Liver (tissue), 9 donors: Measurements from ENCODE around the gene BEGAIN. TPM values are rescaled to one million over a fixed set of nuclear protein-coding genes. Genes with fewer than 3 reads are reported as not detected.

ENCODE experiments used
- DNase-seq: peaks from one replicate; pipeline ENCODE4 v3.0.0-alpha.2; 2017; ENCODE audit warnings: low spot score
- H3K27ac ChIP-seq, 2 donors: one replicate each; pipeline ENCODE4 v1.7.0; 2013; ENCODE audit warnings: inconsistent platforms in 2 of 2, low read length in 2 of 2, control low read depth in 1 of 2, low read depth in 1 of 2, mild to moderate bottlenecking in 1 of 2
- H3K27me3 ChIP-seq, 4 donors: one replicate each; pipeline versions ENCODE4 v1.6.1 to v1.7.0; 2013; ENCODE audit warnings: low read length in 3 of 4, inconsistent platforms in 1 of 4, mild to moderate bottlenecking in 1 of 4, moderate library complexity in 1 of 4; ENCODE audit not compliant: control insufficient read depth in 4 of 4, insufficient read depth in 4 of 4
- H3K36me3 ChIP-seq, 4 donors: one replicate each; pipeline versions ENCODE4 v1.6.1 to v1.7.0; 2013; ENCODE audit warnings: low read length in 3 of 4, mild to moderate bottlenecking in 3 of 4, low read depth in 1 of 4, moderate library complexity in 1 of 4; ENCODE audit not compliant: control insufficient read depth in 4 of 4, insufficient read depth in 3 of 4
- H3K4me1 ChIP-seq, 4 donors: one replicate each; pipeline versions ENCODE4 v1.6.1 to v1.7.0; 2013; ENCODE audit warnings: low read length in 3 of 4, mild to moderate bottlenecking in 3 of 4, moderate library complexity in 1 of 4; ENCODE audit not compliant: control insufficient read depth in 4 of 4, insufficient read depth in 4 of 4
- H3K4me3 ChIP-seq, 3 donors: one replicate each; pipeline versions ENCODE4 v1.6.1 to v1.7.0; 2013; ENCODE audit warnings: low read length in 3 of 3, control low read depth in 1 of 3, low read depth in 1 of 3, mild to moderate bottlenecking in 1 of 3
- H3K9ac ChIP-seq, 2 donors: one replicate each; pipeline ENCODE4 v1.7.0; 2013; ENCODE audit warnings: low read length in 2 of 2, mild to moderate bottlenecking in 2 of 2, moderate library complexity in 2 of 2, control low read depth in 1 of 2, low read depth in 1 of 2
- H3K9me3 ChIP-seq, 4 donors: one replicate each; pipeline versions ENCODE4 v1.6.1 to v1.7.0; 2013; ENCODE audit warnings: low read length in 3 of 4; ENCODE audit not compliant: control insufficient read depth in 4 of 4
- EGR1 ChIP-seq, 2 donors: IDR thresholded peaks; 2 replicates each; pipeline ENCODE4 v1.6.1; 2016 to 2018; ENCODE audit warnings: antibody characterized with exemption in 2 of 2, low read depth in 2 of 2
- FOXA1 ChIP-seq: IDR thresholded peaks from 2 replicates; pipeline ENCODE4 v1.6.1; 2016; ENCODE audit warnings: antibody characterized with exemption
- FOXA2 ChIP-seq: IDR thresholded peaks from 2 replicates; pipeline ENCODE4 v1.6.1; 2016; ENCODE audit warnings: antibody characterized with exemption
- GABPA ChIP-seq, 2 donors: IDR thresholded peaks in 1 of 2; conservative IDR thresholded peaks in 1 of 2; 2 replicates each; pipeline ENCODE4 v1.6.1; 2016; ENCODE audit warnings: antibody characterized with exemption in 2 of 2, mild to moderate bottlenecking in 1 of 2, moderate library complexity in 1 of 2
- JUND ChIP-seq, 2 donors: IDR thresholded peaks; 2 replicates each; pipeline ENCODE4 v1.6.1; 2016; ENCODE audit warnings: antibody characterized with exemption in 2 of 2
- MAX ChIP-seq: IDR thresholded peaks from 2 replicates; pipeline ENCODE4 v1.6.1; 2016; ENCODE audit warnings: antibody characterized with exemption
- NR2F2 ChIP-seq: IDR thresholded peaks from 2 replicates; pipeline ENCODE4 v1.6.1; 2016; ENCODE audit warnings: antibody characterized with exemption
- RAD21 ChIP-seq, 2 donors: IDR thresholded peaks; 2 replicates each; pipeline ENCODE4 v1.6.1; 2016; ENCODE audit warnings: antibody characterized with exemption in 2 of 2, mild to moderate bottlenecking in 2 of 2
- REST ChIP-seq: IDR thresholded peaks from 2 replicates; pipeline ENCODE4 v1.6.1; 2016; ENCODE audit warnings: antibody characterized with exemption, mild to moderate bottlenecking
- SP1 ChIP-seq: IDR thresholded peaks from 2 replicates; pipeline ENCODE4 v1.6.1; 2018; ENCODE audit warnings: antibody characterized with exemption, mild to moderate bottlenecking
- TAF1 ChIP-seq: conservative IDR thresholded peaks from 2 replicates; pipeline ENCODE4 v1.6.1; 2016; ENCODE audit warnings: antibody characterized with exemption, mild to moderate bottlenecking
- WGBS: extraction: QIAGEN DNeasy Blood & Tissue Kit; methylation state at CpG from one replicate; pipeline ENCODE4 v1.1.7; 2013; 5-methylcytosine and 5-hydroxymethylcytosine counted together
- polyA plus RNA-seq, 2 donors: library from polyadenylated mRNA; stranded (reverse) in 1 of 2; unstranded in 1 of 2; fragments of 200-250 nt in 1 of 2; fragments of >200 nt in 1 of 2; fragmentation: Nextera tagmentation in 1 of 2; extraction: Ambion mirVana in 1 of 2; gene quantifications; one replicate each; pipeline versions ENCODE4 v1.2.1 to v1.2.3, GENCODE V29; 2013 to 2015
- total RNA-seq, 2 donors: library from RNA; depleted of rRNA; stranded (reverse); fragments of >200 nt; gene quantifications; one replicate each; pipeline ENCODE4 v1.2.3, GENCODE V29; 2014
- donor health status: healthy.
- donor health status: healthy.
- donor health status: healthy.
- donor health status: healthy.
- donor health status: healthy.

Gene BEGAIN
- total and polyA plus RNA-seq, 4 donors = 0.11 to 1.9 (median 0.29) TPM

GRCh38 chr14:100566586-100566985, 20.6 kb downstream of the BEGAIN start:
- H3K27ac ChIP-seq = no peak overlapping the region
- DNase-seq = no peak
- no peak for TF ChIP-seq REST
- no peak for TF ChIP-seq SP1
- no peak for TF ChIP-seq EGR1 (IDR thresholded peaks at IDR 0.05; ENCODE audit: low read depth in 2 of 2)
- TF ChIP-seq FOXA2 = no peak
- TF ChIP-seq MAX = no peak
- peaks cover 0 to 6% (median 4%) of the 10 kb centered on the region in 4 donors for H3K27me3 ChIP-seq
- no peaks in the 10 kb centered on the region for H3K36me3 ChIP-seq
- peaks cover 4 to 18% (median 9%) of the 10 kb centered on the region in 4 donors for H3K4me1 ChIP-seq
- H3K4me3 ChIP-seq = no peak overlapping the region
- H3K9me3 ChIP-seq = no peaks in the 10 kb centered on the region
- WGBS = 76% methylated on average over 4 of the region's 4 CpGs
- H3K9ac ChIP-seq = no peak overlapping the region

- Histone ChIP-seq H3K4me3 (no peak overlapping the region), H3K27ac (no peak overlapping the region), H3K9me3 (no peaks in the 10 kb centered on the region), H3K36me3 (no peaks in the 10 kb centered on the region), H3K4me1 (peaks cover 4 to 18% (median 9%) of the 10 kb centered on the region in 4 donors), H3K27me3 (peaks cover 0 to 6% (median 4%) of the 10 kb centered on the region in 4 donors), H3K9ac (no peak overlapping the region)
- WGBS = 83% methylated on average over 11 of the region's 11 CpGs
- DNase-seq = no peak
- no peak for TF ChIP-seq FOXA1
Observed at GRCh38 chr14:100566119-100566518, 21.1 kb downstream of the BEGAIN start.

GRCh38 chr14:100565650-100566049, 21.6 kb downstream of the BEGAIN start:
- Histone ChIP-seq H3K27ac (no peak overlapping the region), H3K9ac (no peak overlapping the region), H3K4me1 (peaks cover 4 to 18% (median 9%) of the 10 kb centered on the region in 4 donors), H3K27me3 (peaks cover 0 to 6% (median 4%) of the 10 kb centered on the region in 4 donors), H3K36me3 (no peaks in the 10 kb centered on the region), H3K4me3 (no peak overlapping the region), H3K9me3 (no peaks in the 10 kb centered on the region)
- TF ChIP-seq RAD21 (IDR thresholded peaks at IDR 0.05) (no peak), NR2F2 (no peak), TAF1 (no peak), FOXA2 (no peak), JUND (IDR thresholded peaks at IDR 0.05) (no peak), REST (no peak), GABPA (IDR thresholded peaks at IDR 0.05 in 1 of 2, conservative IDR thresholded peaks at IDR 0.05 in 1 of 2) (no peak), SP1 (no peak)
- 85% methylated on average over 3 of the region's 3 CpGs for WGBS
- no peak for DNase-seq
